ENCODE results near the gene IFT81. TPM values are rescaled to one million over a fixed set of nuclear protein-coding genes. Genes with fewer than 3 reads are reported as not detected.

IFT81 gene
- total RNA-seq, 1 experiment from 2014 or later: 15.5 TPM

DNA sequence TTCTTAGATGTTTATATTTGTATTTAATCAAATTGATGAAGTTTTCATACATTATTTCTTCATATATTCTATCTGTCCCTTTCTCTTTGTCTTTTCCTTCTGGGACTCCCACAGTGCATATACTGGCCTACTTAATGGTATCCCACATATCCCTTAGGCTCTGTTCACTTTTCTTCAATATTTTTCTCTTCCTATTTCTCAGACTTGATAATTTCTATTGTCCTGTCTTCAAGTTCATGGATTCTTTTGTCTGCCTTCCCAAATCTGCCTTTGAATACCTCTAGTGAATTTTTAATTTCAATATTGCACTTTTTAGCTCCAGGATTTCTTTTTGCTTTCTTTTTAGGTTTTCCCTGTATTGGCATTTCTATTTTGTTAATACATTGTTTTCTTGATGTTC is 33.4 kb downstream of the IFT81 start:
- Histone ChIP-seq H3K27me3 (ENCODE audit: control insufficient read depth, insufficient read depth, low read length) (no peaks in the 10 kb centered on the region), H3K4me3 (ENCODE audit: low read depth in 2 of 2, low read length in 2 of 2) (no peak overlapping the region), H3K36me3 (ENCODE audit: control insufficient read depth, insufficient read depth, low read length) (no peaks in the 10 kb centered on the region), H3K4me1 (ENCODE audit: control insufficient read depth, insufficient read depth, low read length) (no peaks in the 10 kb centered on the region), H3K9me3 (ENCODE audit: control insufficient read depth, insufficient read depth, low read depth, low read length) (peaks cover 10% of the 10 kb centered on the region), H3K27ac (ENCODE audit: low read length) (no peak overlapping the region)
- ATAC-seq: no peak
- no peak for TF ChIP-seq TCF7L2 (IDR thresholded peaks at IDR 0.05; ENCODE audit: low read depth, low read length)
- TF ChIP-seq, protein P1, sequence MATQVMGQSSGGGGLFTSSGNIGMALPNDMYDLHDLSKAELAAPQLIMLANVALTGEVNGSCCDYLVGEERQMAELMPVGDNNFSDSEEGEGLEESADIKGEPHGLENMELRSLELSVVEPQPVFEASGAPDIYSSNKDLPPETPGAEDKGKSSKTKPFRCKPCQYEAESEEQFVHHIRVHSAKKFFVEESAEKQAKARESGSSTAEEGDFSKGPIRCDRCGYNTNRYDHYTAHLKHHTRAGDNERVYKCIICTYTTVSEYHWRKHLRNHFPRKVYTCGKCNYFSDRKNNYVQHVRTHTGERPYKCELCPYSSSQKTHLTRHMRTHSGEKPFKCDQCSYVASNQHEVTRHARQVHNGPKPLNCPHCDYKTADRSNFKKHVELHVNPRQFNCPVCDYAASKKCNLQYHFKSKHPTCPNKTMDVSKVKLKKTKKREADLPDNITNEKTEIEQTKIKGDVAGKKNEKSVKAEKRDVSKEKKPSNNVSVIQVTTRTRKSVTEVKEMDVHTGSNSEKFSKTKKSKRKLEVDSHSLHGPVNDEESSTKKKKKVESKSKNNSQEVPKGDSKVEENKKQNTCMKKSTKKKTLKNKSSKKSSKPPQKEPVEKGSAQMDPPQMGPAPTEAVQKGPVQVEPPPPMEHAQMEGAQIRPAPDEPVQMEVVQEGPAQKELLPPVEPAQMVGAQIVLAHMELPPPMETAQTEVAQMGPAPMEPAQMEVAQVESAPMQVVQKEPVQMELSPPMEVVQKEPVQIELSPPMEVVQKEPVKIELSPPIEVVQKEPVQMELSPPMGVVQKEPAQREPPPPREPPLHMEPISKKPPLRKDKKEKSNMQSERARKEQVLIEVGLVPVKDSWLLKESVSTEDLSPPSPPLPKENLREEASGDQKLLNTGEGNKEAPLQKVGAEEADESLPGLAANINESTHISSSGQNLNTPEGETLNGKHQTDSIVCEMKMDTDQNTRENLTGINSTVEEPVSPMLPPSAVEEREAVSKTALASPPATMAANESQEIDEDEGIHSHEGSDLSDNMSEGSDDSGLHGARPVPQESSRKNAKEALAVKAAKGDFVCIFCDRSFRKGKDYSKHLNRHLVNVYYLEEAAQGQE (IDR thresholded peaks at IDR 0.05; ENCODE audit: insufficient read depth in 1 of 2, low read depth in 2 of 2, low read length in 1 of 2): no peak
- TF ChIP-seq, protein P2, sequence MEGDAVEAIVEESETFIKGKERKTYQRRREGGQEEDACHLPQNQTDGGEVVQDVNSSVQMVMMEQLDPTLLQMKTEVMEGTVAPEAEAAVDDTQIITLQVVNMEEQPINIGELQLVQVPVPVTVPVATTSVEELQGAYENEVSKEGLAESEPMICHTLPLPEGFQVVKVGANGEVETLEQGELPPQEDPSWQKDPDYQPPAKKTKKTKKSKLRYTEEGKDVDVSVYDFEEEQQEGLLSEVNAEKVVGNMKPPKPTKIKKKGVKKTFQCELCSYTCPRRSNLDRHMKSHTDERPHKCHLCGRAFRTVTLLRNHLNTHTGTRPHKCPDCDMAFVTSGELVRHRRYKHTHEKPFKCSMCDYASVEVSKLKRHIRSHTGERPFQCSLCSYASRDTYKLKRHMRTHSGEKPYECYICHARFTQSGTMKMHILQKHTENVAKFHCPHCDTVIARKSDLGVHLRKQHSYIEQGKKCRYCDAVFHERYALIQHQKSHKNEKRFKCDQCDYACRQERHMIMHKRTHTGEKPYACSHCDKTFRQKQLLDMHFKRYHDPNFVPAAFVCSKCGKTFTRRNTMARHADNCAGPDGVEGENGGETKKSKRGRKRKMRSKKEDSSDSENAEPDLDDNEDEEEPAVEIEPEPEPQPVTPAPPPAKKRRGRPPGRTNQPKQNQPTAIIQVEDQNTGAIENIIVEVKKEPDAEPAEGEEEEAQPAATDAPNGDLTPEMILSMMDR (IDR thresholded peaks at IDR 0.05): no peak
- BruUV-seq (replicated peaks): no TSS peak
- no peak for DNase-seq (ENCODE audit: low read depth, low spot score)
- intact Hi-C loops (cut with micrococcal nuclease; ENCODE audit: unreplicated experiment) (no loop called here), in situ Hi-C loops (cut with HindIII; ENCODE audit: low pct_unique_long_range_greater_than_20kb, low sequenced_read_pairs) (no loop called here)
- CTCF ChIA-PET: no interaction called here
- POLR2A ChIA-PET: no interaction called here

DNA sequence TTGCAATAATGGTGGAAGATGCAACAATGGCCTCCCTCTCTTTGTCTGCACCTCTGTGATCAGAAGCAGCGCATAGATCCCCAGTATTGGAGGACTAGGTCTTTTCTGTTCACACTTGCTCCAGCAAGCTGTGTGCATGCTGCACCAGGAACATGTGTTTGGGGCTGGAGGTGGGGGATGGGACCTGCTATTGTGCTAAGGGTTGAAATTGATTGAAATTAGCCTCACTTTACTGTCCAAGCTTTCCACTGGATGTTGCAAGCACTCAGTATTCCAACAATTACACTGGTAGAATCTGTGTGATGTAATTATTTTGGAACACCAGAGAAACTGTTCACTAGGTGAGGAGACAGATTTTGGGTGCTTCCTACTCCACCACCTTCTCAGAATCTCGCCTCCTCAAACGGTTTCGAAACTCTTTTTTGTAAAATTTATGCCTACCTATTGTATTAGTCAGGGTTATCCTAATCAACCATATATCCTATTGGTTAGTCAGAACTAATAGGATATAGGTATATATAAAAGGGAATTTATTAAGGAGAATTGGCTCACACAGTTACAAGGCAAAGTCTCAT is 35.6 kb downstream of the IFT81 start:
- H3K27ac ChIP-seq (ENCODE audit: low read length): no peak overlapping the region
- intact Hi-C loops (cut with micrococcal nuclease; ENCODE audit: unreplicated experiment) (no loop called here), in situ Hi-C loops (cut with HindIII; ENCODE audit: low pct_unique_long_range_greater_than_20kb, low sequenced_read_pairs) (no loop called here)
- TF ChIP-seq, protein P1 (IDR thresholded peaks at IDR 0.05; ENCODE audit: insufficient read depth in 1 of 2, low read depth in 2 of 2, low read length in 1 of 2): no peak
- TF ChIP-seq SIN3A (IDR thresholded peaks at IDR 0.05; ENCODE audit: borderline replicate concordance, insufficient read depth, low read depth, low read length) (no peak), TCF7L2 (IDR thresholded peaks at IDR 0.05; ENCODE audit: low read depth, low read length) (no peak), POLR2AphosphoS5 (IDR thresholded peaks at IDR 0.05; ENCODE audit: low read depth, low read length) (no peak)
- TF ChIP-seq, protein P2 (IDR thresholded peaks at IDR 0.05): no peak
- ChIA-PET POLR2A (no interaction called here), CTCF (no interaction called here)
- DNase-seq (ENCODE audit: low read depth, low spot score) (no peak), ATAC-seq (no peak)
- no peak overlapping the region for H3K4me3 ChIP-seq (ENCODE audit: low read depth in 2 of 2, low read length in 2 of 2)
- BruUV-seq (replicated peaks): no TSS peak
- H3K4me1 ChIP-seq (ENCODE audit: control insufficient read depth, insufficient read depth, low read length): no peaks in the 10 kb centered on the region
- no peaks in the 10 kb centered on the region for H3K36me3 ChIP-seq (ENCODE audit: control insufficient read depth, insufficient read depth, low read length)
- no peaks in the 10 kb centered on the region for H3K27me3 ChIP-seq (ENCODE audit: control insufficient read depth, insufficient read depth, low read length)
- H3K9me3 ChIP-seq (ENCODE audit: control insufficient read depth, insufficient read depth, low read depth, low read length): peaks cover 10% of the 10 kb centered on the region

All from Panc1 (cell line).